ENCODE measurements around the gene ADGRG6.

Gene ADGRG6

DNA sequence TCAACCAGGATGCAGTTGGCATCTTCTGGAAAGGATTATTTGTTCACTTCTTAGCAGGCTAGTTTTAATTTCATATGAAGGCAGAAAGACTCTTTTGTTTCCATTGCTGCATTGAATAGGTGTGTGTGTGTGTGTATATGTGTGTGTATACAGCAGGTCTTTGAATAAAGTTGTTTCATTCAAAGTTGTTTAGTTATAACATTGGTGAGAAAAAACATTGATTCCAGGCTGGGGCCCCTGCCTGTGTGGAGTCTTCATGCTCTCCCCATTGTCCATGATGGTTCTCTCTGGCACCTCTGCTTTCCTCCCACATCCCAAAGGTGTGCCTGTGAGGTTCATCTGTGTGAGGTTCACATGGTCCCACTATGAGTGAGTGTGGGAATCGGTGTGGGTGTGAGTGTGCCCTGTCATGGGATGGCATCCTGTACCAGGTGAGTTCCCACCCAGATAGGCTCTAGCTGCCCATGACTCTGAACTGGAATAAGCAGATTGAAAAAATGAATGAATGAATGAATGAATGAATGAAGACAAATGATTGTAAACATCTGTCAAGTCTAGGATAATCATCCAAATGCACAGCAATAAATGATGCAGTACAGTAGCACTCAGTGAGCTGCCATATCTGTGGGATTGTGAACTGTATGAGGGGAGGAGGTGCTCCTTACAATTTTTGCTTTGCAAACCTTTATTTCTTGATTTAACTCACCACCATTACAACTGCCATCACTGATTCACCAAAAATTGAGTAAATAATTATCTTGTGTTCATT lies 156.0 kb downstream of the ADGRG6 start:
- Histone ChIP-seq H2AFZ (ENCODE audit: low read length) (no peak overlapping the region), H3F3A (ENCODE audit: insufficient read depth, low read length) (no peaks in the 10 kb centered on the region), H3K9me3 (ENCODE audit: low read length) (no peaks in the 10 kb centered on the region), H3K36me3 (ENCODE audit: insufficient read depth, low read length) (no peaks in the 10 kb centered on the region), H3K9me2 (ENCODE audit: low read depth, low read length) (no peaks in the 10 kb centered on the region), H3K79me2 (ENCODE audit: insufficient read depth, low read length) (no peaks in the 10 kb centered on the region), H3K4me3 (ENCODE audit: low read depth, low read length, poor library complexity, severe bottlenecking) (no peak overlapping the region), H4K20me1 (ENCODE audit: insufficient read depth, low read length) (no peaks in the 10 kb centered on the region), H3K4me2 (ENCODE audit: low read length) (no peak overlapping the region), H3K27ac (ENCODE audit: low read depth, low read length, poor library complexity, severe bottlenecking) (no peak overlapping the region), H3K4me1 (ENCODE audit: insufficient read depth, low read length, severe bottlenecking) (no peaks in the 10 kb centered on the region), H3K9ac (ENCODE audit: low read length) (no peak overlapping the region), H3K27me3 (ENCODE audit: insufficient read depth, low read length) (no peaks in the 10 kb centered on the region)
- no peak for TF ChIP-seq EZH2 (IDR thresholded peaks at IDR 0.05; ENCODE audit: borderline replicate concordance, low read length)
- TF ChIP-seq, protein P1, sequence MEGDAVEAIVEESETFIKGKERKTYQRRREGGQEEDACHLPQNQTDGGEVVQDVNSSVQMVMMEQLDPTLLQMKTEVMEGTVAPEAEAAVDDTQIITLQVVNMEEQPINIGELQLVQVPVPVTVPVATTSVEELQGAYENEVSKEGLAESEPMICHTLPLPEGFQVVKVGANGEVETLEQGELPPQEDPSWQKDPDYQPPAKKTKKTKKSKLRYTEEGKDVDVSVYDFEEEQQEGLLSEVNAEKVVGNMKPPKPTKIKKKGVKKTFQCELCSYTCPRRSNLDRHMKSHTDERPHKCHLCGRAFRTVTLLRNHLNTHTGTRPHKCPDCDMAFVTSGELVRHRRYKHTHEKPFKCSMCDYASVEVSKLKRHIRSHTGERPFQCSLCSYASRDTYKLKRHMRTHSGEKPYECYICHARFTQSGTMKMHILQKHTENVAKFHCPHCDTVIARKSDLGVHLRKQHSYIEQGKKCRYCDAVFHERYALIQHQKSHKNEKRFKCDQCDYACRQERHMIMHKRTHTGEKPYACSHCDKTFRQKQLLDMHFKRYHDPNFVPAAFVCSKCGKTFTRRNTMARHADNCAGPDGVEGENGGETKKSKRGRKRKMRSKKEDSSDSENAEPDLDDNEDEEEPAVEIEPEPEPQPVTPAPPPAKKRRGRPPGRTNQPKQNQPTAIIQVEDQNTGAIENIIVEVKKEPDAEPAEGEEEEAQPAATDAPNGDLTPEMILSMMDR (IDR thresholded peaks at IDR 0.05; ENCODE audit: low read length) = no peak

DNA sequence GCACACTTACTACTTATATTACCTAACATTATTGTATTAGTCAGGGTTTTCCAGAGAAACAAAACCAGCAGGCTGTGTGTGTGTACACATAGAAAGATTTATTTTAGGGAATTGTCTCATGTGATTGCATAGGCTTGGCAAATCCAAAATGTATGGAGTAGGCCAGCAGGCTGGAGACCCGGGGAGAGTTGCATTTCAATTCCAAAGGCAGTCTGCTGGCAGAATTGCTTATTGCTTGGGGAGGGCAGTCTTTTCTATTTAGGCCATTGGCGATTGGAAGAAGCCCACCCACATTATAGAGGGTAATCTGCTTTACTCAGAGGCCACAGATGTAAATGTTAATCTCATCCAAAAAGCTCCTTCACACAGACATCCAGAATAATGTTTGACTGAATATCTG lies 157.0 kb downstream of the ADGRG6 start:
- H3K4me1 ChIP-seq (ENCODE audit: insufficient read depth, low read length, severe bottlenecking) = no peaks in the 10 kb centered on the region
- no peaks in the 10 kb centered on the region for H3K9me3 ChIP-seq (ENCODE audit: low read length)
- H3K4me3 ChIP-seq (ENCODE audit: low read depth, low read length, poor library complexity, severe bottlenecking) = no peak overlapping the region
- H4K20me1 ChIP-seq (ENCODE audit: insufficient read depth, low read length) = no peaks in the 10 kb centered on the region
- no peak overlapping the region for H3K4me2 ChIP-seq (ENCODE audit: low read length)
- no peaks in the 10 kb centered on the region for H3K36me3 ChIP-seq (ENCODE audit: insufficient read depth, low read length)
- no peaks in the 10 kb centered on the region for H3K9me2 ChIP-seq (ENCODE audit: low read depth, low read length)
- H3K27me3 ChIP-seq (ENCODE audit: insufficient read depth, low read length) = no peaks in the 10 kb centered on the region
- no peak overlapping the region for H3K27ac ChIP-seq (ENCODE audit: low read depth, low read length, poor library complexity, severe bottlenecking)
- no peak overlapping the region for H2AFZ ChIP-seq (ENCODE audit: low read length)
- H3K9ac ChIP-seq (ENCODE audit: low read length) = no peak overlapping the region
- H3K79me2 ChIP-seq (ENCODE audit: insufficient read depth, low read length) = no peaks in the 10 kb centered on the region
- H3F3A ChIP-seq (ENCODE audit: insufficient read depth, low read length) = no peaks in the 10 kb centered on the region
- TF ChIP-seq EZH2 (IDR thresholded peaks at IDR 0.05; ENCODE audit: borderline replicate concordance, low read length) = no peak
- TF ChIP-seq, protein P1 (IDR thresholded peaks at IDR 0.05; ENCODE audit: low read length) = no peak

DNA sequence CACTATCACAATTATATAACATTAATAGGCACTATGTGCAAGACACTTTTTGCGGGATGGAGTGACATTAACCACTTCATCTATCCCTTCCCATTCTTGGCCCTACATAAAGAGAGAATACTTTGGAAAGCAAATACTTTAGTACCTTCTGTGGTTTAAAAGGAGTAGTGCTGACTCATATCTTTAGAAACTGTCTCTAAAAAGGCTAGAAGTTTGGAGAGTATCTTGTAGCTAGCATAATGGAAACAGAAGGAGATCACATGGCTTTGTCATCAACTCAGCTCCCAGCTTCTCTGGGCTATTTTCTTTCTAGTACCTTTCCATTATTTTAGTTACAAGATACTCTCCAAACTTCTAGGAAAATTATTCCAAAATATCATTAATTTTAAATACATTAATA lies 157.5 kb downstream of the ADGRG6 start:
- no peaks in the 10 kb centered on the region for H3K9me2 ChIP-seq (ENCODE audit: low read depth, low read length)
- H3K9me3 ChIP-seq (ENCODE audit: low read length) = no peaks in the 10 kb centered on the region
- H3F3A ChIP-seq (ENCODE audit: insufficient read depth, low read length) = no peaks in the 10 kb centered on the region
- no peak for TF ChIP-seq EZH2 (IDR thresholded peaks at IDR 0.05; ENCODE audit: borderline replicate concordance, low read length)
- TF ChIP-seq, protein P1 (IDR thresholded peaks at IDR 0.05; ENCODE audit: low read length) = no peak
- H3K79me2 ChIP-seq (ENCODE audit: insufficient read depth, low read length) = no peaks in the 10 kb centered on the region
- no peak overlapping the region for H3K27ac ChIP-seq (ENCODE audit: low read depth, low read length, poor library complexity, severe bottlenecking)
- no peak overlapping the region for H3K4me2 ChIP-seq (ENCODE audit: low read length)
- H3K4me1 ChIP-seq (ENCODE audit: insufficient read depth, low read length, severe bottlenecking) = no peaks in the 10 kb centered on the region
- no peaks in the 10 kb centered on the region for H3K27me3 ChIP-seq (ENCODE audit: insufficient read depth, low read length)
- H3K36me3 ChIP-seq (ENCODE audit: insufficient read depth, low read length) = no peaks in the 10 kb centered on the region
- H3K9ac ChIP-seq (ENCODE audit: low read length) = no peak overlapping the region
- H4K20me1 ChIP-seq (ENCODE audit: insufficient read depth, low read length) = no peaks in the 10 kb centered on the region
- no peak overlapping the region for H3K4me3 ChIP-seq (ENCODE audit: low read depth, low read length, poor library complexity, severe bottlenecking)
- no peak overlapping the region for H2AFZ ChIP-seq (ENCODE audit: low read length)

Data from OCI-LY1 (cell line).